WERI-Rb-1 (cell line): Measurements from ENCODE around the gene DACT1.

Experiments
- DNase-seq: peaks from one replicate; pipeline ENCODE4 v3.0.0-alpha.2; 2020
- H3K27ac ChIP-seq: fragments of 250-450 bp; sonication (Bioruptor Pico); 2 replicates; pipeline ENCODE4 v1.5.1; 2020; ENCODE audit warnings: mild to moderate bottlenecking, moderate library complexity
- H3K27me3 ChIP-seq: fragments of 250-450 bp; sonication (Bioruptor Pico); 2 replicates; pipeline ENCODE4 v1.5.1; 2021; ENCODE audit warnings: mild to moderate bottlenecking, low read depth, moderate library complexity; ENCODE audit not compliant: insufficient read depth, severe bottlenecking
- H3K36me3 ChIP-seq: fragments of 250-450 bp; sonication (Bioruptor Pico); 2 replicates; pipeline ENCODE4 v1.5.1; 2020; ENCODE audit warnings: mild to moderate bottlenecking, moderate library complexity
- H3K4me3 ChIP-seq: 2 replicates; pipeline ENCODE4 v1.5.1; 2011; ENCODE audit warnings: low read depth, mild to moderate bottlenecking, control low read depth, low read length
- H3K9me3 ChIP-seq: fragments of 250-450 bp; sonication (Bioruptor Pico); 2 replicates; pipeline ENCODE4 v1.5.1; 2021; ENCODE audit warnings: mild to moderate bottlenecking, moderate library complexity; ENCODE audit not compliant: severe bottlenecking
- CTCF ChIP-seq: IDR thresholded peaks from 2 replicates; pipeline ENCODE4 v1.5.1; 2011; ENCODE audit warnings: low read depth, mild to moderate bottlenecking, control low read depth, inconsistent platforms, low read length

Gene DACT1

DNA sequence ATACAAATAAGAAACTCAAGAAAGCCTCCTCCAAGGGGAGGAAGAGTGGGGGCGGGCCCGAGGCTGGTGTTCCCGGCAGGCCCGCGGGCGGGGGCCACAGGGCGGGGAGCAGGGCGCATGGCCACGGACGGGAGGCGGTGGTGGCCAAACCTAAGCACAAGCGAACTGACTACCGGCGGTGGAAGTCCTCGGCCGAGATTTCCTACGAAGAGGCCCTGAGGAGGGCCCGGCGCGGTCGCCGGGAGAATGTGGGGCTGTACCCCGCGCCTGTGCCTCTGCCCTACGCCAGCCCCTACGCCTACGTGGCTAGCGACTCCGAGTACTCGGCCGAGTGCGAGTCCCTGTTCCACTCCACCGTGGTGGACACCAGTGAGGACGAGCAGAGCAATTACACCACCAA lies 8.7 kb downstream of the DACT1 start:
- TF ChIP-seq CTCF = no peak

GRCh38 chr14:58647777-58648176 lies 10.0 kb downstream of the DACT1 start:
- no peak for DNase-seq
- no peak for TF ChIP-seq CTCF

More for the DNA sequence above, 8.7 kb downstream of the DACT1 start:
- no peak overlapping the region for H3K27ac ChIP-seq
- H3K27me3 ChIP-seq = no peaks in the 10 kb centered on the region
- no peak overlapping the region for H3K4me3 ChIP-seq
- no peaks in the 10 kb centered on the region for H3K9me3 ChIP-seq
- H3K36me3 ChIP-seq = no peaks in the 10 kb centered on the region
- DNase-seq = no peak

GRCh38 chr14:58650857-58651256 lies 13.1 kb downstream of the DACT1 start:
- TF ChIP-seq CTCF = no peak
- no peak overlapping the region for H3K4me3 ChIP-seq
- no peak for DNase-seq
- no peaks in the 10 kb centered on the region for H3K27me3 ChIP-seq
- H3K36me3 ChIP-seq = no peaks in the 10 kb centered on the region
- no peak overlapping the region for H3K27ac ChIP-seq
- no peaks in the 10 kb centered on the region for H3K9me3 ChIP-seq

More at GRCh38 chr14:58647777-58648176, 10.0 kb downstream of the DACT1 start:
- Histone ChIP-seq H3K27me3 (no peaks in the 10 kb centered on the region), H3K9me3 (no peaks in the 10 kb centered on the region), H3K36me3 (no peaks in the 10 kb centered on the region), H3K4me3 (no peak overlapping the region), H3K27ac (no peak overlapping the region)

- H3K27ac ChIP-seq = no peak overlapping the region
Measured at GRCh38 chr14:58656671-58657411, 19.1 kb downstream of the DACT1 start.

DNA sequence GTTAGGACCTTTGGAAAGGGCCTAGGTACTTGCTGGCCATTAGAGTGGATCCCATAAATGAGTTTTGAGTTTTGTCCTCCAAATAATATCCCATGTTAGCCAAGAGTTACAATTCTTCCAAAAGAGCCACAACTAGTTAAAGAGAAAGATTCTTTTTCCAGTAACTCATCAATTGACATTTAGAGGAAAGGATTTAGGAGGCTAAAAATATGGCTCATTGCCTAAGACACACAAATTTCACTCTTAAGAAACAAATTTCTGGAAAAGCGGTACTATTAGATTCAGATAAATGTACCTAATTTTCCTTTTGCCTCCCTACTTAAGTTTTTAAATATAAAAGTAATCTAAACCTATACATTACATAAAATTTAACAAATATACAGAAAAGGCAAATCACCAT lies 21.3 kb downstream of the DACT1 start:
- no peak for TF ChIP-seq CTCF
- H3K4me3 ChIP-seq = no peak overlapping the region
- H3K9me3 ChIP-seq = no peaks in the 10 kb centered on the region
- H3K36me3 ChIP-seq = no peaks in the 10 kb centered on the region
- DNase-seq = no peak
- no peak overlapping the region for H3K27ac ChIP-seq
- no peaks in the 10 kb centered on the region for H3K27me3 ChIP-seq

More at GRCh38 chr14:58656671-58657411, 19.1 kb downstream of the DACT1 start:
- no peaks in the 10 kb centered on the region for H3K9me3 ChIP-seq
- H3K27me3 ChIP-seq = no peaks in the 10 kb centered on the region
- DNase-seq = no peak
- no peak overlapping the region for H3K4me3 ChIP-seq
- TF ChIP-seq CTCF = no peak
- no peaks in the 10 kb centered on the region for H3K36me3 ChIP-seq

DNA sequence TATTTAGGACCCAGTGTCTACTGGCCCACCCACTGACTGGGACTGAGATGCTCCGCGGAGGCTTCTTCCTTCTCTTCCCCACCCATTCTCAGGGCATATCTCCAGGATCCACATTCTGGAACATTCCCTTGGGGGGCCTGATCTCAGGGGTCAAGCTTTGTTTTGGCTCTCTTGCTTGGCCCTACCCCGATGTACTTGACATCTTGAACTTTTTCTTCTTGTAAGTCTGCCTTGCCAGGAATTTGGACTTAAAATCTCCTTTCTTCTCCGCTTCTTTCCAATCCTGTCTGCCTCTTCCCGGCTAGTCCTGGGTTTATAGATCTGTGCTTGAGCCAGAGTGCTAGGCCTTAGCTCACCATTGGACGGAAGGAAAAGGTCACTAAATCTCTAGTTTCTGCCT lies 22.1 kb downstream of the DACT1 start:
- TF ChIP-seq CTCF = no peak
- H3K9me3 ChIP-seq = no peaks in the 10 kb centered on the region
- DNase-seq = no peak

More for the DNA sequence above, 22.1 kb downstream of the DACT1 start:
- no peak overlapping the region for H3K27ac ChIP-seq
- H3K27me3 ChIP-seq = no peaks in the 10 kb centered on the region
- no peaks in the 10 kb centered on the region for H3K36me3 ChIP-seq
- no peak overlapping the region for H3K4me3 ChIP-seq
